ENCODE results near the gene LTA.

The LTA gene

DNA sequence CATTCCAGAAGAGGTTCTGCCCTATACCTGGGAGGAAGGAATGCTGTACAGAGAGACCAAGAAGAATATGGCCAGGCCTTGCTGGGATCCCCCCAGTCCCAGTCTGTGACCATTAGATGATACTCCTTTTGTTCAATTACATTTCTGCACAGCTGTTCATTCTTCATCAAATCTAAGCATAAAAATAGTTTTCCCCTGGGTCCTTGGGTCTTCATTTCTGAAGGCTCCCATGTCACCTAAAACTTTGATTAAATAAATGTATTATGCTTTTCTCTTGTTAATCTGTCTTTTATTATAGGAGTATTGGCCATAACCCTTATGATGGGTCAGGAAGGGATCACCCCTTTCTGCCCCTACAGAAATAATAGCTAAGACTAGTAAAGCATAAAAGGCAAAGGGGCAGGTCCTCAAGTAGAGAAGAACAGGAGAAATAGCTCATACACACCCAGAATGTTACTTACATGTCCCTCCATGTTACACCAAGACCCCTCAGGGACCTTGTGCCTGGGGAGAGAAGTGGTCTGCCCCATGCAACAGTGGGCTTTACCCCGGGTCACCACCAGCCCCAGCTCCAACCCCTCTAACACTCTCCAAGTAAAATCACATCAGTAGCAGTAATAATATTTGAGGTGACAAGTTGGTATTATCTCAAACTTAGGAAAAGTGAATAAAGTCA is 2.1 kb upstream of the LTA start:
- Histone ChIP-seq H3K4me1 (ENCODE audit: control insufficient read depth in 1 of 2, insufficient read depth in 1 of 2, low read depth in 1 of 2, low read length in 1 of 2) (peaks cover 21 to 22% of the 10 kb centered on the region in 2 experiments), H3K27ac (no peak overlapping the region), H3K36me3 (no peaks in the 10 kb centered on the region), H3K27me3 (no peaks in the 10 kb centered on the region), H3K9me3 (no peaks in the 10 kb centered on the region), H3K4me3 (ENCODE audit: low read depth in 1 of 2, low read length in 1 of 2) (no peak overlapping the region)
- TF ChIP-seq CTCF (IDR thresholded peaks at IDR 0.05) = no peak

- H3K4me3 ChIP-seq (ENCODE audit: low read depth in 1 of 2, low read length in 1 of 2) = no peak overlapping the region
- H3K4me1 ChIP-seq (ENCODE audit: control insufficient read depth in 1 of 2, insufficient read depth in 1 of 2, low read depth in 1 of 2, low read length in 1 of 2) = peaks cover 37 to 42% of the 10 kb centered on the region in 2 experiments
- H3K27me3 ChIP-seq = no peaks in the 10 kb centered on the region
- peaks cover 10% of the 10 kb centered on the region for H3K36me3 ChIP-seq
- no peak for TF ChIP-seq CTCF (IDR thresholded peaks at IDR 0.05)
- no peaks in the 10 kb centered on the region for H3K9me3 ChIP-seq
- no peak overlapping the region for H3K27ac ChIP-seq
Measured at GRCh38 chr6:31573239-31574105, 1.4 kb downstream of the LTA start.

- no peak for TF ChIP-seq CTCF (IDR thresholded peaks at IDR 0.05)
- H3K27me3 ChIP-seq = no peaks in the 10 kb centered on the region
- H3K4me1 ChIP-seq (ENCODE audit: control insufficient read depth in 1 of 2, insufficient read depth in 1 of 2, low read depth in 1 of 2, low read length in 1 of 2) = peaks cover 28 to 33% of the 10 kb centered on the region in 2 experiments
Measured at GRCh38 chr6:31574106-31575061, 2.3 kb downstream of the LTA start.

GRCh38 chr6:31575335-31575901 is 3.3 kb downstream of the LTA start, which contains the start of gene TNF:
Gene TNF (plus strand): TSS chr6:31575565. CDS start chr6:31575742, 177 bp downstream.
- peaks cover 14% of the 10 kb centered on the region for H3K36me3 ChIP-seq
- H3K4me1 ChIP-seq (ENCODE audit: control insufficient read depth in 1 of 2, insufficient read depth in 1 of 2, low read depth in 1 of 2, low read length in 1 of 2) = peaks cover 38 to 43% of the 10 kb centered on the region in 2 experiments
- H3K9me3 ChIP-seq = no peaks in the 10 kb centered on the region
- peak within 1 kb of the TSS; percentile 84 for H3K27ac ChIP-seq
- no peaks in the 10 kb centered on the region for H3K27me3 ChIP-seq
- TF ChIP-seq CTCF (IDR thresholded peaks at IDR 0.05) = no peak
- H3K4me3 ChIP-seq (ENCODE audit: low read depth in 1 of 2, low read length in 1 of 2) = peak within 1 kb of the TSS; percentile 65 to 67

More at GRCh38 chr6:31574106-31575061, 2.3 kb downstream of the LTA start:
- Histone ChIP-seq H3K36me3 (peaks cover 10% of the 10 kb centered on the region), H3K9me3 (no peaks in the 10 kb centered on the region), H3K27ac (peak overlapping the region; percentile 84), H3K4me3 (ENCODE audit: low read depth in 1 of 2, low read length in 1 of 2) (peak overlapping the region; percentile 65 to 67)
